ENCODE results near the gene ANKEF1. TPM values are rescaled to one million over a fixed set of nuclear protein-coding genes. Genes with fewer than 3 reads are reported as not detected.

ANKEF1 gene
- 2.7 and 3.5 TPM in 2 replicates for total RNA-seq

GRCh38 chr20:10034717-10035571 lies at the start of gene ANKEF1:
ANKEF1 (plus strand) TSS chr20:10034987; CDS start chr20:10038302, 3,315 bp downstream.

Other genes with a start within 250 kb of the ANKEF1 start
- gene PAK5, start 195.9 kb upstream of the ANKEF1 start, total RNA-seq, result not detected in 2 replicates
- gene SNAP25, start 183.8 kb downstream of the ANKEF1 start, total RNA-seq, result 4.6 and 5.6 TPM in 2 replicates